Upper lobe of left lung (tissue), 6 donors: ENCODE measurements around the gene DEK. TPM values are rescaled to one million over a fixed set of nuclear protein-coding genes. Genes with fewer than 3 reads are reported as not detected.

Experiments used
- ATAC-seq, 2 donors: fragments of 200-7000 bp; cut with Tn5 transposase; one replicate each; pipeline ENCODE4 v1.9.1; 2022; ENCODE audit warnings: mild to moderate bottlenecking in 2 of 2, moderate library complexity in 2 of 2; ENCODE audit not compliant: low FRiP score in 2 of 2
- DNase-seq, 2 donors: peaks; one replicate each; pipeline ENCODE4 v3.0.0-alpha.2; 2019 to 2020
- H3K27ac ChIP-seq, 4 donors: fragments of 200-600 bp; sonication (generic); one replicate each; pipeline ENCODE4 v1.5.1; 2016 to 2019
- H3K27me3 ChIP-seq, 4 donors: fragments of 200-600 bp; sonication (generic); one replicate each; pipeline ENCODE4 v1.5.1; 2017 to 2019
- H3K36me3 ChIP-seq, 4 donors: fragments of 200-600 bp; sonication (generic); one replicate each; pipeline ENCODE4 v1.5.1; 2016 to 2019
- H3K4me1 ChIP-seq, 4 donors: fragments of 200-600 bp; sonication (generic); one replicate each; pipeline ENCODE4 v1.5.1; 2018 to 2019
- H3K4me3 ChIP-seq, 4 donors: fragments of 200-600 bp; sonication (generic); one replicate each; pipeline ENCODE4 v1.5.1; 2017 to 2019; ENCODE audit warnings: mild to moderate bottlenecking in 2 of 4, moderate library complexity in 1 of 4
- H3K9me3 ChIP-seq, 4 donors: fragments of 200-600 bp; sonication (generic); one replicate each; pipeline ENCODE4 v1.5.1; 2018 to 2019
- EP300 ChIP-seq, 4 donors: sonication (generic); formaldehyde crosslinking; IDR thresholded peaks; one replicate each; pipeline ENCODE4 v1.5.1; 2017; ENCODE audit warnings: antibody characterized with exemption in 4 of 4, control low read depth in 2 of 4
- POLR2A ChIP-seq, 4 donors: fragments of 450-650 bp; IDR thresholded peaks; one replicate each; pipeline ENCODE4 v1.5.1; 2016 to 2017; ENCODE audit warnings: antibody characterized with exemption in 4 of 4, mild to moderate bottlenecking in 2 of 4
- POLR2AphosphoS5 ChIP-seq, 2 donors: sonication (generic); formaldehyde crosslinking; IDR thresholded peaks; one replicate each; pipeline ENCODE4 v1.5.1; 2017; ENCODE audit warnings: antibody characterized with exemption in 2 of 2
- WGBS, 2 donors: methylation state at CpG; one replicate each; pipeline ENCODE4 v1.1.5; 2017 to 2018; 5-methylcytosine and 5-hydroxymethylcytosine counted together
- total RNA-seq, 6 donors: library from RNA; depleted of rRNA in 4 of 6; stranded (reverse); fragments of >200 nt in 4 of 6; gene quantifications; one replicate each; pipeline versions ENCODE4 v1.1.0 to v1.2.1, GENCODE V29; 2016 to 2021
- TF ChIP-seq, protein P1 (sequence below), 6 experiments: fragments of 450-650 bp in 4 of 6; fragments of 200-600 bp in 2 of 6; sonication (generic) in 2 of 6; IDR thresholded peaks; one replicate each; pipeline ENCODE4 v1.5.1; 2016 to 2019; ENCODE audit warnings: antibody characterized with exemption in 6 of 6
- donor health status: DM: no; HTN: no; CAD: no; lungs with moderate emphysema.
- donor health status: DM: no; HTN: yes; CAD: no; lungs with severe emphysema.

Gene DEK
- total RNA-seq, 6 donors from 2014 or later: 61.5 to 170 (median 92.4) TPM

DNA sequence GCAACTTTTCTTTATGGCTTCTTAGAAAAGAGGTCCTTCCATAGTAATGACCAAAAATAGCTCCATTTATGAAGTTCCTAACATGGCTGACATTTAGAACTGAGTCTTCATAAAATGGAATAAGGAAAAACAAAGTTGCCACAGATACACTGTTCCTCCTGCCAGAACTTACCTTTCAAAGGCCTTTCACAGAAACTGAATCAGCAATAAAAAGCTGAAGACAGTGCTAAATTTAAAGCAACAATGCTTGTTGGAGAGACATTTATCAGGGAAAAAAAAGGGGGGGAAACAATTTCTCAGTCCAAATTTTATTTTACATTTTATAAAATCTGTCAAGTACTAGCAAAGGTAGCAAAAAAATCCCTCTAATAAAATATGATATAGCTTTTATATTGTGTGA is 17.3 kb downstream of the DEK start:
- DNase-seq (no peak), ATAC-seq (no peak)
- H3K4me1 ChIP-seq: no peaks in the 10 kb centered on the region
- TF ChIP-seq EP300 (IDR thresholded peaks at IDR 0.05): no peak
- TF ChIP-seq POLR2AphosphoS5 (IDR thresholded peaks at IDR 0.05): no peak
- TF ChIP-seq, protein P1, sequence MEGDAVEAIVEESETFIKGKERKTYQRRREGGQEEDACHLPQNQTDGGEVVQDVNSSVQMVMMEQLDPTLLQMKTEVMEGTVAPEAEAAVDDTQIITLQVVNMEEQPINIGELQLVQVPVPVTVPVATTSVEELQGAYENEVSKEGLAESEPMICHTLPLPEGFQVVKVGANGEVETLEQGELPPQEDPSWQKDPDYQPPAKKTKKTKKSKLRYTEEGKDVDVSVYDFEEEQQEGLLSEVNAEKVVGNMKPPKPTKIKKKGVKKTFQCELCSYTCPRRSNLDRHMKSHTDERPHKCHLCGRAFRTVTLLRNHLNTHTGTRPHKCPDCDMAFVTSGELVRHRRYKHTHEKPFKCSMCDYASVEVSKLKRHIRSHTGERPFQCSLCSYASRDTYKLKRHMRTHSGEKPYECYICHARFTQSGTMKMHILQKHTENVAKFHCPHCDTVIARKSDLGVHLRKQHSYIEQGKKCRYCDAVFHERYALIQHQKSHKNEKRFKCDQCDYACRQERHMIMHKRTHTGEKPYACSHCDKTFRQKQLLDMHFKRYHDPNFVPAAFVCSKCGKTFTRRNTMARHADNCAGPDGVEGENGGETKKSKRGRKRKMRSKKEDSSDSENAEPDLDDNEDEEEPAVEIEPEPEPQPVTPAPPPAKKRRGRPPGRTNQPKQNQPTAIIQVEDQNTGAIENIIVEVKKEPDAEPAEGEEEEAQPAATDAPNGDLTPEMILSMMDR (IDR thresholded peaks at IDR 0.05): no peak
- no peak for TF ChIP-seq POLR2A (IDR thresholded peaks at IDR 0.05)
- H3K36me3 ChIP-seq: peaks cover 9 to 86% (median 21%) of the 10 kb centered on the region in 4 donors
- H3K9me3 ChIP-seq: no peaks in the 10 kb centered on the region
- H3K27ac ChIP-seq: no peak overlapping the region
- no peaks in the 10 kb centered on the region for H3K27me3 ChIP-seq
- no peak overlapping the region for H3K4me3 ChIP-seq

DNA sequence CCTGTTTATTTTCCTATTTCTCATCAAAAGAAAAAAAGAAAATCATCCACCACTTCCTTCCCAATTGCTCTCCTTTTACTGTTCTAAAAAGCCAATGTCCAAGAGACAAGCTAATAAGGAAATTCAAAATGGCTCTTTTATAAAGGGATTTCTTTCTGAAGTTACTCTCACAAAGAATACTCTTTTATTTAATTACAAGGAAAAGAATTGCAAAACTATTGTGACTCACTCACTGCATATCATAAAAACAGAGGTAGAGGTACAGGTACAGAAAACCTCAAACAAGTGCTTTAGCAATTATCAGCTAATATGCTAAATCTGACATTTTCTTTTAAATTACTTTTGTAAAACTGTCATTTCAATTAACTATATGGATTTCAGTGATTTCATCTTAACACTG is 18.1 kb downstream of the DEK start:
- no peak for DNase-seq
- Histone ChIP-seq H3K27me3 (no peaks in the 10 kb centered on the region), H3K36me3 (peaks cover 9 to 78% (median 21%) of the 10 kb centered on the region in 4 donors), H3K27ac (no peak overlapping the region), H3K4me3 (no peak overlapping the region), H3K9me3 (no peaks in the 10 kb centered on the region), H3K4me1 (no peaks in the 10 kb centered on the region)
- no peak for TF ChIP-seq POLR2AphosphoS5 (IDR thresholded peaks at IDR 0.05)
- TF ChIP-seq, protein P1 (IDR thresholded peaks at IDR 0.05): no peak
- TF ChIP-seq POLR2A (IDR thresholded peaks at IDR 0.05): no peak
- TF ChIP-seq EP300 (IDR thresholded peaks at IDR 0.05): no peak
- no peak for ATAC-seq

DNA sequence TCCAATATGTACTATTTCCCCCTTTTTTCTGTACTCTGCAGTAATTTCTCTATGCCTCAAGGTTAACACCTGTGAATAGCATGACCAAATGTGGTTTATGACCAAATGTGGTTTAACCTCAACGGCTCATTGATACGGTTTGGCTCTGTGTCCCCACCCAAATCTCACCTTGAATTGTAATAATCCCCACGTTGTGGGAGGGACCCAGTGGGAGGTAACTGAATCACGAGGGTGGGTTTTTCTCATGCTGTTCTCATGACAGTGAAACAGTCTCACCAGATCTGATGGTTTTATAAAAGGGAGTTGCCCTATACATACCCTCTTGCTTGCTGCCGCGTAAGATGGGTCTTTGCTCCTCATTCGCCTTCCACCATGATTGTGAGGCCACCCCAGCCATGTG is 18.7 kb downstream of the DEK start:
- H3K4me3 ChIP-seq: no peak overlapping the region
- no peaks in the 10 kb centered on the region for H3K9me3 ChIP-seq
- no peak overlapping the region for H3K27ac ChIP-seq
- DNase-seq: no peak
- 86 to 88% methylated on average over 7 of the region's 7 CpGs for WGBS, 2 donors
- H3K27me3 ChIP-seq: no peaks in the 10 kb centered on the region
- TF ChIP-seq EP300 (IDR thresholded peaks at IDR 0.05) (no peak), POLR2A (IDR thresholded peaks at IDR 0.05) (no peak)
- ATAC-seq: no peak
- H3K36me3 ChIP-seq: peaks cover 9 to 72% (median 21%) of the 10 kb centered on the region in 4 donors
- no peaks in the 10 kb centered on the region for H3K4me1 ChIP-seq

DNA sequence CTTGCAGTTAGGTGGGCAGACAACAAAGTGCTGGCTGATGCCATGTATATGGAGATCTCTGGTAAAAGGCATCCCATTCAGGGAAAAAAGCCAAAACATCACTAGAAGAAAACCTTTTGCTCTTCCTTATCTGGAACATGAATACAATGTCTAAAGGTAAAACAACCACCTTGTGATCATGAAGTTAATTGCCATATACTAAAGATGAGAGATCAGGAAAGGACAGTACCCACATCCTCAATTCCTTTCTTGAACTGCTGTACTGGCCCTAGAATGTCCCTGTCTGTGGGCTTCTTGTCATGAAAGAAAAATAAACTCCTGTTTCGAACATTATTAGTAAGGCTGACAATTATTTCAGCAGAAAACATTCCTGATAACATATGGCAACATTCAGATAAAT is 19.3 kb downstream of the DEK start:
- no peak overlapping the region for H3K27ac ChIP-seq
- H3K9me3 ChIP-seq: no peaks in the 10 kb centered on the region
- H3K27me3 ChIP-seq: no peaks in the 10 kb centered on the region
- no peak overlapping the region for H3K4me3 ChIP-seq
- H3K36me3 ChIP-seq: peaks cover 9 to 66% (median 21%) of the 10 kb centered on the region in 4 donors
- no peak for ATAC-seq
- WGBS, 2 donors: 91 to 95% methylated on average over 1 of the region's 1 CpG
- TF ChIP-seq POLR2A (IDR thresholded peaks at IDR 0.05) (no peak), EP300 (IDR thresholded peaks at IDR 0.05) (no peak), POLR2AphosphoS5 (IDR thresholded peaks at IDR 0.05) (no peak)
- TF ChIP-seq, protein P1 (IDR thresholded peaks at IDR 0.05): no peak
- no peak for DNase-seq
- H3K4me1 ChIP-seq: no peaks in the 10 kb centered on the region

GRCh38 chr6:18244251-18244650 is 20.1 kb downstream of the DEK start:
- DNase-seq (no peak), ATAC-seq (no peak)
- H3K9me3 ChIP-seq: no peaks in the 10 kb centered on the region
- H3K27ac ChIP-seq: no peak overlapping the region
- WGBS, 2 donors: 83 to 97% methylated on average over 2 of the region's 2 CpGs
- no peaks in the 10 kb centered on the region for H3K4me1 ChIP-seq
- no peak overlapping the region for H3K4me3 ChIP-seq
- H3K27me3 ChIP-seq: no peaks in the 10 kb centered on the region
- TF ChIP-seq, protein P1 (IDR thresholded peaks at IDR 0.05): no peak
- TF ChIP-seq POLR2AphosphoS5 (IDR thresholded peaks at IDR 0.05) (no peak), EP300 (IDR thresholded peaks at IDR 0.05) (no peak), POLR2A (IDR thresholded peaks at IDR 0.05) (no peak)
- peaks cover 9 to 59% (median 20%) of the 10 kb centered on the region in 4 donors for H3K36me3 ChIP-seq
